ENCODE results near the gene GGA2.
A peak's percentile ranks its signal among the peaks of the same experiment; 100 is the strongest.
"Not testable (repeated sequence)": the region's sequence is repeated elsewhere in the genome, so short reads cannot be mapped to it uniquely, and the experiment has no call there.

GGA2 gene, protein sequence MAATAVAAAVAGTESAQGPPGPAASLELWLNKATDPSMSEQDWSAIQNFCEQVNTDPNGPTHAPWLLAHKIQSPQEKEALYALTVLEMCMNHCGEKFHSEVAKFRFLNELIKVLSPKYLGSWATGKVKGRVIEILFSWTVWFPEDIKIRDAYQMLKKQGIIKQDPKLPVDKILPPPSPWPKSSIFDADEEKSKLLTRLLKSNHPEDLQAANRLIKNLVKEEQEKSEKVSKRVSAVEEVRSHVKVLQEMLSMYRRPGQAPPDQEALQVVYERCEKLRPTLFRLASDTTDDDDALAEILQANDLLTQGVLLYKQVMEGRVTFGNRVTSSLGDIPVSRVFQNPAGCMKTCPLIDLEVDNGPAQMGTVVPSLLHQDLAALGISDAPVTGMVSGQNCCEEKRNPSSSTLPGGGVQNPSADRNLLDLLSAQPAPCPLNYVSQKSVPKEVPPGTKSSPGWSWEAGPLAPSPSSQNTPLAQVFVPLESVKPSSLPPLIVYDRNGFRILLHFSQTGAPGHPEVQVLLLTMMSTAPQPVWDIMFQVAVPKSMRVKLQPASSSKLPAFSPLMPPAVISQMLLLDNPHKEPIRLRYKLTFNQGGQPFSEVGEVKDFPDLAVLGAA

DNA sequence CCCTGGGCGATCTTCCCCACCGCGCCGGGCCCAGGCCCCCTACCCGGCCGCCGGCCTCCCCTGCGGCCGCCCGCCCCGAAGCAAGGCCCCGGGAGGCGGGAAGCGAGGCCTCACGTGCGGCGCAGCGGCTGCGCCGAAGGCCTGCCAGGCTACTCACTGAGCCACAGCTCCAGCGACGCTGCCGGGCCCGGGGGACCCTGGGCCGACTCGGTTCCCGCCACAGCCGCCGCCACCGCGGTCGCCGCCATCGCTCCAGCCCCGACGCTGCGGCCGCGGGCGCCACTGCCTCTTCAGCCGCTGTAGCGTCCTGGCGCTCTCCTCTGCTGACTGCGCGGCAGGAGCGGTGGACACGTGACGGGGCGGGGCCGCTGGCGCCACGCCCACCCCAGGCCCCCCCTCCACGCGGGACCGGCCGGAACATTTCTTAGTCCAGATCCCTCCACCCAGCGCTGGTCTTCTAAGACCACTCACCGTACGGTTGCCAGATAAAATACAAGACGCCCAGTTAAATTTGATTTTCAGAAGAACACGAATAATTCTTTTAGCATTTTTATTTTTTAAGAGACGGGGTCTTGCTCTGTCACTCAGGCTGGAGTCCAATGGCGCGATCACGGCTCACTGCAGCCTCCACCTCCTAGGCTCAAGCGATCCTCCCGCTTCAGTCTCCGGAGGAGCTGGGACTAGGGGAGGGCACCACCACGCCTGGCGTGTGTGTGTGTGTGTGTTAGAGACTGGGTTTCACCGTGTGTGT, at the start of gene GGA2:
Gene GGA2 (minus strand): TSS at position 331 of the 751 bp plus-strand sequence. CDS start 83 bp downstream, at position 248.
- DNase-seq (ENCODE audit: low read depth): peak; percentile 57

- DNase-seq (ENCODE audit: low read depth): no peak
These were observed 47.7 kb upstream of the GGA2 start for GRCh38 chr16:23557779-23558702.

DNA sequence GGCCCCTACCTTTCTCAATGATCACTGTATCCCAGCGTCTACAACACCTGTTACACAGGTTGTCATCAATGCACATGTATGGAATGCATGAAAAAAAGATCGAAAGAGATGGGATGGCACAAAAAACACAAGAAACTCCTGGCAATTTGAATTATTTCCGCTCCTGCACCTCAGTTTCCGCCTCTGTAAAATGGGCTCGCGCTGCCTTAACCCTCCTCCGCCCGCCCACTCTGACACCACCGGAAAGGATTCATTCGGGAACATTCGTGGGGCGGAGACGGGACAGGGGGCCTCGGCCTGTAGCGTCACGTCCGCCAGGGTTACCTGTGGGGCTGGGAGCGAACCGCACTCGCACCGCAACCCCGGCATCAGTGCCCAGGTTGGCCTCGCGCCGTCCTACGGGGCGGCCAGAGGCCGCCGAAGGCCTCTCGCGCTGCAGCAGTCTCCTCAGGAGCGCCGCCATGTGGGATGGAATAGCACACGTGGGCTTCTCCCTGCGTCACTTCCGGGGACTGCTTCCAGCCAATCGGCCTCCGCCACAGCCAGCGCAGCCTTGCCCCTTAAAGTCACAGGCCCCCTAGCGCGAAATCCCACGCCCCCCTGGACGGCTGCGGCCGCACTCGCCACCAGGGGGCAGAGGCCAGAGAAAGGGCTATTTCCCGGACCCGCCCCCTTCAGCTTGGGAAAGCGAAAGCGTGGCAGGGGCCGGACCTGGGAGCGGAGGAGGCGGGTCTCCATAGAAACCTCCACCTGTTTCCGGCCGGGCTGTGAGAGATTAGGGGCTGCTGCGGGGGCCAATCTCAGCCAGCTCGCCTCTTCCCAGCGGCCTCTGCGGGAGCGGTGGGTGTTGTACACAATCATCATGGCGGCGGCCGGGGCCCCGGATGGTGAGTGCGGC, 46.8 kb upstream of the GGA2 start, which contains the start of the genes EARS2 and UBFD1:
Gene EARS2 (minus strand): TSS at position 470 of the 898 bp plus-strand sequence. CDS start 7 bp downstream, at position 463.
Gene UBFD1 (plus strand): TSS at position 847 of the 898 bp plus-strand sequence. CDS start 16 bp downstream, at position 863.
- DNase-seq (ENCODE audit: low read depth): peak; percentile 91

- no peak for DNase-seq (ENCODE audit: low read depth)
These were observed 44.2 kb upstream of the GGA2 start for GRCh38 chr16:23554536-23554935.

DNA sequence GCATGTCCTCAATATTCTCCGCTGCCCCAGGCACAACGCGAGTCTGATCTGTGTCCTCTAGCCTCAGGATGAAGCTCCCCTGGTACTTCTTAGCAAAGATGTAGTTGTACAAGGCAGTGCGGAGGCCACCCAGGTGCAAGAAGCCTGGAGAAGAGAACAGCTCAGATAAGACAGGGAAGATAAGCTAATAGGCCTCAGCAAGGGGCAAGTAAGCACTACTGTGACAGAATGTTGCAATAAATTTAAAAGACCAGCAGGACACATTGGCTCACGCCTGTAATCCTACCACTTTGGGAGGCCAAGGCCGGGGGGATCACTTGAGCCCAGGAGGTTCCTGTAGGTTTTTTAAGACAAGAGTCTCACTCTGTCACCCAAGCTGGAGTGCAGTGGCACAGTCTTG, 41.9 kb upstream of the GGA2 start:
- no peak for DNase-seq (ENCODE audit: low read depth)

DNA sequence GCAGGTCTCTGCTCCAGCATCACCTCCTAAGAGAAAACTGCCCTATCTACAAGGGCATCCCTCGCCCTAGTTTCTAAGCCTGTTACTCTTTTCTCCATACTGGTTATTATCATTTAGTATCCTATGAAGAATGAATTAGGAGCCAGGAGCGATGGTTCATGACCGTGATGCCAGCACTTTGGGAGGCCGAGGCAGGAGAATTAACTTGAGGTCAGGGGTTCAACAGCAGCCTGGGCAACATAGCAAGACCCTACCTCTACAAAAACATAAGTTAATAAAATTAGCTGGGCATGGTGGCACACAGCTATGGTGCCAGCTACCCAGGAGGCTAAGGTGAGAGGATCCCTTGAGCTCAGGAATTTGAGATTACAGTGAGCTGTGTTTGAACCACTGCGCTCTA, 39.6 kb upstream of the GGA2 start:
- DNase-seq (ENCODE audit: low read depth): no peak

DNA sequence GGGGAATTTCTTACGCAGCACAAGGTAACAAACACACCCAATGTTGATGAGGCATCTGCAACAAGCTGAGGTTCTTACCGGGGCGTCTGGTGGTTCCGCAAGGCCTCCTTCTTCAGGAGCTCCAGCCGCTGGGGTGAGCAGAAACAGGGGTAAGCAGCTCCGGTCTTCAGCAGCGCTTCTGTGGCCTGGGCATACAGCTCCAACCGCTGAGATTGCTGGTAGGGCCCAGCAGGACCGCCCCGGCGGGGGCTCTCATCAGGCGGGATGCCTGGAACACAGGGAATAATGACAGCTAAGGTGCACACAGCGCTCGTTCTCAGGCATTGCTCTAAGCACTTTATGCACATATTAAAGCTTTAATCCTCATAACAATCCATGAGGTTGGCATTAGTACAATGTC, 34.1 kb upstream of the GGA2 start:
- DNase-seq (ENCODE audit: low read depth): no peak

GRCh38 chr16:23540817-23541178, 30.5 kb upstream of the GGA2 start:
- not testable (repeated sequence) for DNase-seq (ENCODE audit: low read depth)

GRCh38 chr16:23539984-23540816, 29.9 kb upstream of the GGA2 start:
- no peak for DNase-seq (ENCODE audit: low read depth)

GRCh38 chr16:23538919-23539278, 28.6 kb upstream of the GGA2 start:
- DNase-seq (ENCODE audit: low read depth): no peak

- DNase-seq (ENCODE audit: low read depth): no peak
These were observed 27.1 kb upstream of the GGA2 start for GRCh38 chr16:23537390-23537789.

DNA sequence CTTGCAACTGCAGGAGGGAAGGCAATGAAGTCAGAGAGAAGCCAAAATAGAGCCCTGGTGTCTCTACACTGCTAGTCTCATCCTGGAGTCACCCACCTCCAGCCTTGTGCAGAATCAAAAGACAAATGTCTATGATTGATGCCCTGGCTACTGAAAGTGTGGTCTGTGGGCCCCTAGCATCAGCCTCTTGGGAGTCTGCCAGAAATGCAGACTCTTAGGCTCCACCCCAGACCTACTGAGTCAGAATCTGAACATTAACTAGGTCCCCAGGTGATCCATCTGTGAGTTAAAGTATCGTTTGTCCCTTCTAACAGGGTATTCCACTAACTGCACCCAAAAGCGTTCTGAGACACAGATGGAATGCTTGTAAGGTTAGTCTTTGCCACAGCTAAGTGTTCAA, 25.6 kb upstream of the GGA2 start:
- no peak for DNase-seq (ENCODE audit: low read depth)

DNA sequence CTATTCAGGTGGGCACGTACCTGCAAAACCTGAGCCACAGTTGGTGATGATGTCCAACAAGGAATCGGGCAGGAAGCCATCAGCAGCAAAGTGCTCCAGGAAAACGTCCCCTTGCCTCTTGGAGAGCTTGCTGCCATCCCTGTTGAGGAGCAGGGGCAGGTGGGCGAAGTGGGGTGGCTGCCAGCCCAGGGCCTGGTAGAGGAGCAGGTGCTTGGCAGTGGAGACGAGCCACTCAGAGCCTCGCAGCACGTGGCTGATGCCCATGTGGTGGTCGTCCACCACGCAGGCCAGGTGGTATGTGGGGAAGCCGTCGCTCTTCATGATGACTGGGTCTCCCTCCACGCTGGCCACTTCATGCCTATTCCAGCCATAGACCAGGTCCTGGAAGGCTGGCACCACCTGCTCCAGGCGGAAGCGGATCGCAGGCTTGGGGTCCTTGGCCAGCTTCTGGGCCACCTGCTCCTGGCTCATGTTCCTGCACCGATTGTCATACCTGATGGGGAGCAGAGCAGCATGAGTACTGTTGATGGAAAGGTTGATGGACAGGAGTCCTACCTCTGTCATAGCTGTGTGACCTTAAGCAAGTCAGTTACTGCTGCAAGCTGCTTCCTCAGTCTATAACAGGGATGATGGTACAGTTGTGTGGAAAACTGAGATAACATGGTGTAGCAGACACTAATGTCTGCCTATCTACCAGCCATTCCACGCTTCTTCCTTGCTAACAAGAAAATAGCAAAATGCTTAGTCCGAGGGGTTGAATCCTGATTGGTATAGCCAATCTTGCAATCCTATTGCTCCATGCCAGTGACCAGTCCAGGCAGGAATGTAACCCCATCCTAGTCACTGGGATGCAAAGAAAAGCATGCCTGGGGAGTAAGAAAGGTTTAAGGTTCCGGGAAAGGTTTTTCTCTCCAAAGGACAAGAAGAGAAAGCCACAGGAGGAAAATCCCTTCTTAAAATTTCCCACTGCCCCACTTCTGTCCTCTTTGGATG, 24.9 kb upstream of the GGA2 start:
- DNase-seq (ENCODE audit: low read depth): no peak

DNA sequence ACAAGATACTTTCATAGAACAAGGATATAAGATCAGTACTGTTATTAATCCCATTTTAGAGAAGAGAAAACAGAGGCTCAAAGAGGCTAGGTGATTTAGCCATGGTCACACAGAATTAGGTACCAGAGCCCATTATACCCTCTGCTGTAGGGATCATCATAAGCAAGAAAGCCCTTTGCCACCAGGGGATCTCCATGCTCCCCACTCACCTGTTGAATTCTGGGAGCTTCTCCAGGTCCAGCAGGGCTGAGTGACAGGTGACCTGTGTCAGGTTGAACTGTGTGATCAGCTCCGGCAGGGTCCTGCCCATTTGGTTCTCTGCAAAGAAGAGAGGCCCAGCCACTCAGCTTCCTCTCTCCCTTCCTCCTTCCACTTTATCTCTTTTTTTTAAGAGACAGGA, 22.2 kb upstream of the GGA2 start:
- no peak for DNase-seq (ENCODE audit: low read depth)

DNA sequence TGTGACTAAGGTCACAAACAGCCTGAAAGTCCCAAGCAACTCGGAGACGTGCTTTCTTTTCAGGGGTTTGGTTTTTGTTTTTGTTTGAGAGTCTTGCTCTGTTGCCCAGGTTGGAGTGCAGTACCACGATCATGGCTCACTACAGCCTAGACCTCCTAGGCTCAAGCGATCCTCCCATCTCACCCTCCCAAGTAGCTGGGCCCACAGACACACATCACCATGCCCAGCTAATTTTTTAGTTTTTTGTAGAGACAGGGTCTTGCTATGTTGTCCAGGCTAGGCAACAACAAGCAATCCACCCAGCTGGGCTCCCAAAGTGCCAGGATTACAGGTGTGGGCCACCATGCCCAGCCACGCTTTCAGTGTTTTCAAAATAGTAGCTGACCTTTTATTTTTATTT, 19.8 kb upstream of the GGA2 start:
- DNase-seq (ENCODE audit: low read depth): no peak

DNA sequence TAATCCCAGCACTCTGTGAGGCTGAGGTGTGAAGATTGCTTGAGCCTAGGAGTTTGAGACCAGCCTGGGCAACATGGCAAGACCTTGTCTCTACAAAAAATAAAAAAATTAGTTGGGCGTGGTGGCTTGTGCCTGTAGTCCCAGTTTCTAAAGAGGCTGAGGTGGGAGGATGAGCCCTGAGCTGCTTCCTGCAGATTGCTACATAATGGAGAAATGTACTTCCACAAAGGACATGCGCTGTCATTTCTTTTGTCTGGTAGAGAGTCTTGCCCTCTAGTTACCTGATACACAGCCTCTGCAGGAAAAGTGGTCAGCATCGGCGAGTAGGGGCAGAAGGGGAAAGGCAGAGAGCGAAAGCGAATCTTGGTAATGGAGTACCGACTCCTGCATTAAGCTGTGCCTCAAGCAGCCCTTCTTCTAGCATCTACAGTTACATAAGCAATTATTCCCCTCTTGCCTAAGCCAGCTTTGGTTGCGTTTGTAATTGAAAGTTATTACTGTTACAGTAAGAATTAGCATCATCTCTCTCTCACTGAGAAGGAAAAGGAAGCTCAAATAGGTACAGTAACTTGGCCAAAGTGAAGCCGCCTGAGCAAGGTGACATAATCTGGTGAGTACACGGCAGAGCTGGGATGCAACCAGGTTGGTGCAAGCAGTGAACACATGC, 18.5 kb upstream of the GGA2 start:
- DNase-seq (ENCODE audit: low read depth): no peak

- DNase-seq (ENCODE audit: low read depth): no peak
These were observed 17.8 kb upstream of the GGA2 start for GRCh38 chr16:23527961-23528643.

All from stimulated activated CD8-positive, alpha-beta memory T cell treated with anti-CD3 and anti-CD28 coated beads, Interleukin-12 subunit alpha, Interleukin-12 subunit beta, amount 100 ng/mL, for 1 hour (primary cell).